NCI-H526 treated with DMSO at 0.1 percent for 48 hours (cell line): ENCODE data around the gene CLEC9A.

Experiments used
- DNase-seq: peaks from one replicate; lab custom pipeline; 2025; lab: John Stamatoyannopoulos, UW

CLEC9A gene

GRCh38 chr12:10111451-10111850, 81.0 kb downstream of the CLEC9A start:
- DNase-seq: no peak

GRCh38 chr12:10113075-10113474, 82.6 kb downstream of the CLEC9A start:
- no peak for DNase-seq

DNA sequence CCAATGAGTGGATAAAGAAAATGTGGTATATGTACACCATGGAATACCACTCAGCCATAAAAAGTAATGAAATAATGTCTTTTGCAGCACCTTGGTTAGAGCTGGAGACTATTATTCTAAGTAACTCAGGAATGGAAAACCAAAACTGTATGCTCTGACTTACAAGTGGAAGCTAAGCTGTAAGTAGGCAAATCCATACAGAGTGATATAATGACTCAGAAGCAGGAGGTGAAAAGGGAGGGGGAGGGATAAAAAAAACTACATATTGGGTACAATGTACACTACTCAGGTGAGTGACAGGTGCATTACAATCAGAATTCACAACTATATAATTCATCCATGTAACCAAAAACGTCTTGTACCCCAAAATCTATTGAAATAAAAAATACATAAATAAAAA, 83.4 kb downstream of the CLEC9A start:
- no peak for DNase-seq

- DNase-seq: no peak
Observed at GRCh38 chr12:10115311-10115710, 84.8 kb downstream of the CLEC9A start.
